Lower leg skin (tissue), 3 donors: ENCODE measurements around the gene BCL11A.

Source experiments
- POLR2A ChIP-seq, 2 donors: fragments of 450-650 bp; IDR thresholded peaks; one replicate each; pipeline ENCODE4 v1.6.1; 2016 to 2017; ENCODE audit warnings: antibody characterized with exemption in 2 of 2, mild to moderate bottlenecking in 1 of 2, moderate library complexity in 1 of 2
- TF ChIP-seq, protein P1 (sequence below), 3 donors: fragments of 450-650 bp; IDR thresholded peaks; one replicate each; pipeline ENCODE4 v1.5.1; 2016; ENCODE audit warnings: antibody characterized with exemption in 3 of 3, mild to moderate bottlenecking in 3 of 3, moderate library complexity in 2 of 3

DNA sequence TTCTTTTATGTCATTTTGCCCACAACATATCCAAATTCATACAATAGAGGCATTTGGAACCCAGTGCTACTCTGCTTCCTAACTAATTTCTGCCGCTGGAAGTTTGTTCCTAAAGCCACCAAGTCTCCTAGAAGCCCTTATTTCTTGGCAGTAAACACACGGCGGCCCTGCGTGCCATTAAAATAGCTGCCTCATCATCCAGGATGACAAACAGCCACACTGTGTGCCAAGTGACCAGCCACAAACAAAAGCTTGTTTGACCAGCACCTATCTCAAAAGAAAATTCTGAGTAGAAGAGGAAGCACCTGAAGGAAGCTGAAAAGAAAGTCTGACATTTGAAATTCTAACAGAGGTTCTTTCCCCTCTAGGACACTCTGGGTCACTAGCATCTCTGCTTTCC, 64.2 kb downstream of the BCL11A start:
- TF ChIP-seq, protein P1, sequence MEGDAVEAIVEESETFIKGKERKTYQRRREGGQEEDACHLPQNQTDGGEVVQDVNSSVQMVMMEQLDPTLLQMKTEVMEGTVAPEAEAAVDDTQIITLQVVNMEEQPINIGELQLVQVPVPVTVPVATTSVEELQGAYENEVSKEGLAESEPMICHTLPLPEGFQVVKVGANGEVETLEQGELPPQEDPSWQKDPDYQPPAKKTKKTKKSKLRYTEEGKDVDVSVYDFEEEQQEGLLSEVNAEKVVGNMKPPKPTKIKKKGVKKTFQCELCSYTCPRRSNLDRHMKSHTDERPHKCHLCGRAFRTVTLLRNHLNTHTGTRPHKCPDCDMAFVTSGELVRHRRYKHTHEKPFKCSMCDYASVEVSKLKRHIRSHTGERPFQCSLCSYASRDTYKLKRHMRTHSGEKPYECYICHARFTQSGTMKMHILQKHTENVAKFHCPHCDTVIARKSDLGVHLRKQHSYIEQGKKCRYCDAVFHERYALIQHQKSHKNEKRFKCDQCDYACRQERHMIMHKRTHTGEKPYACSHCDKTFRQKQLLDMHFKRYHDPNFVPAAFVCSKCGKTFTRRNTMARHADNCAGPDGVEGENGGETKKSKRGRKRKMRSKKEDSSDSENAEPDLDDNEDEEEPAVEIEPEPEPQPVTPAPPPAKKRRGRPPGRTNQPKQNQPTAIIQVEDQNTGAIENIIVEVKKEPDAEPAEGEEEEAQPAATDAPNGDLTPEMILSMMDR (IDR thresholded peaks at IDR 0.05) = no peak
- TF ChIP-seq POLR2A (IDR thresholded peaks at IDR 0.05) = no peak
